ENCODE measurements around the gene CCNL2. TPM values are rescaled to one million over a fixed set of nuclear protein-coding genes. Genes with fewer than 3 reads are reported as not detected.

Gene CCNL2
- total and polyA plus RNA-seq, 5 donors: 61.2 to 83.1 (median 71.3) TPM

DNA sequence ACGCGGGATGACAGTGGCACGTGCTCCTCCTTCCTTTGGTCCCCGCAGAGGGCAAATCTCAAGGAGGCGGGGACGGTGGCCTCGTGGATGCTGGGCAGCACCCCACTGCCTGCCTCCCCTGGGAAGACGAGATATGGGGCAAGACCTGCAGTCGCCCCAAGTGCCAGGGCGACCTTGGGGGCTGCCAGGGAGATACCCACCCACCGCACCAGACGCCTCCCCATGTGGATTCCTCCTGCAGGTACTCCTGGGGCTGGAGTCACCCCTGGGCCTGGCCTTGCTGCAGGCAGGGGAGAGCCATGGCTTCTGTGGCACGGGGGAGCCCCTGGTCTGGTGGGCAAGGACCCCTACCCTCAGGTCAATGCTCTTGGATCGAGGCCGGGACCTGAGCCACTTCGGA lies 18.3 kb downstream of the CCNL2 start:
- no peak overlapping the region for H3K27ac ChIP-seq (ENCODE audit: low read length)
- no peaks in the 10 kb centered on the region for H3K4me1 ChIP-seq (ENCODE audit: control insufficient read depth, insufficient read depth, low read length)
- WGBS: 93% methylated on average over 16 of the region's 16 CpGs
- no peak overlapping the region for H3K4me3 ChIP-seq (ENCODE audit: low read length)
- intact Hi-C loops (cut with DNase I): no loop called here
- no peaks in the 10 kb centered on the region for H3K9me3 ChIP-seq (ENCODE audit: control insufficient read depth, low read length)
- ATAC-seq: peak in 1 of 2 donors; percentile 15
- no peaks in the 10 kb centered on the region for H3K27me3 ChIP-seq (ENCODE audit: control insufficient read depth, insufficient read depth)
- peak in 1 of 3 donors; percentile 37 for DNase-seq

DNA sequence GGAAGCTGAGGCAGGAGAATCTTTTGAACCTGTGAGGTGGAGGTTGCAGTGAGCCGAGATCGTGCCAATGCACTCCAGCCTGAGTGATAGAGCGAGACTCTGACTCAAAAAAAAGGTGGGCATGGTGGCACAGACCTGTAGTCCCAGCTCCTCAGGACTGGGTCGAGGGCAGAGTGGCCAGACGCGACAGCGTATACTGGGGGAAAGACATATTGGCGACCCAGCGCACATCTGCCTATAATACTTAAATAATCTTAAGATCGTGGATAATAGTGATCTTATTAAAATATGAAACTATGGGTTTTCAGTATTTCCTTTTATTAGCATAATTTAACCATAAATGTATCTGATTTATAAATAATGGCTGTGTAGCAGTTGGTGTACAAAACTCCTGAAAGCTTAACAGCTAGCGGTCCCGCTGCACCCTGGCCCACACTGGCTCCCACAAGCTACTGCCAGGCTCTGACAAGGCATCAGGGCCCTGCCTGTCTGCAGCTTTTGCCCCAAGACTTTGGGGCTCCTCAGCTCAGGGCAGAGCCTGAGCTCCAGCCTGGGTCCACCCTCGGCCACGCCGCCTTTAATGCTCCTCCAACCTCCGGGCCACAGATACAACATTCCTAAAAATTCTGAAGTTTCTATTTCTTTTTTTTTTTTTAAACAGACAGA lies 21.5 kb downstream of the CCNL2 start:
- no peak for ATAC-seq

DNA sequence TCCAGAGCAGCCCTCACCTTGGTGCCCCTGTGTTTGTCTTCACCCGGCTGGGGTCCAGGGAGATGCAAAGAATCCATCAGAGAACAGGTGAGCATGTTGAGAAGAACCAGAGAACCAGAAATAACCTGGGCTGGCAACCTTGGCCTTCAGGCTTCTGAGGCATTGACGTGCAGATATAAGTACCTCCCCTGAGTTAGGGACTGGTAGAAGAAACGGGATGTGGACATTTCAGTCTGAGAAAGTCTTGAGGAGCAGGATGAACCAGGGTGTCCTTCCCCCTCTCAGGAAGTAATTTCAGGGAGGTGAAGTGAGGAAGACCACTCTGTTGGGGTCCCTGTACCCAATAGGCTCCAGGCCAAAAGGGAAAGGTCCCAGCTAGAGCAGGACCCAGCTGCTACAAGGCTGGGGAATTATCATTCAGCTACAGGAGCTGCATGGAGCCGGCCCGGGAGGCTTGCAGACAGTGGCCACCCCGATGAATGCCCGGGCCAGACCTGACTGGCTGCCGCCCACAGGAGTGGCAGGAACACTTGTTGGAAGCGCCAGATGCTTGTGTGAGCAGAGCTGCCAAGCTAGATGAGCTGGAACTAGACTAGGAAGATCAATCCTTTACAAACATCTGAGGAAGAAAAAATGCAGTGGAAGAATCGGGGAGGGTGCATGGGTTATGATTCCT lies 22.4 kb downstream of the CCNL2 start:
- no peak overlapping the region for H3K4me3 ChIP-seq (ENCODE audit: low read length)
- peaks cover 2% of the 10 kb centered on the region for H3K4me1 ChIP-seq (ENCODE audit: control insufficient read depth, insufficient read depth, low read length)
- DNase-seq (peak in 2 of 3 donors; percentile 47 to 54), ATAC-seq (no peak)
- H3K27ac ChIP-seq (ENCODE audit: low read length): no peak overlapping the region
- intact Hi-C loops (cut with DNase I): no loop called here
- no peaks in the 10 kb centered on the region for H3K9me3 ChIP-seq (ENCODE audit: control insufficient read depth, low read length)
- no peaks in the 10 kb centered on the region for H3K27me3 ChIP-seq (ENCODE audit: control insufficient read depth, insufficient read depth)
- 92% methylated on average over 10 of the region's 10 CpGs for WGBS

More for the DNA sequence above, 21.5 kb downstream of the CCNL2 start:
- H3K9me3 ChIP-seq (ENCODE audit: control insufficient read depth, low read length): no peaks in the 10 kb centered on the region
- no peak overlapping the region for H3K4me3 ChIP-seq (ENCODE audit: low read length)
- peak in 2 of 3 donors; percentile 12 to 34 for DNase-seq
- intact Hi-C loops (cut with DNase I): no loop called here
- no peak overlapping the region for H3K27ac ChIP-seq (ENCODE audit: low read length)
- no peaks in the 10 kb centered on the region for H3K27me3 ChIP-seq (ENCODE audit: control insufficient read depth, insufficient read depth)
- 95% methylated on average over 16 of the region's 16 CpGs for WGBS
- no peaks in the 10 kb centered on the region for H3K4me1 ChIP-seq (ENCODE audit: control insufficient read depth, insufficient read depth, low read length)

DNA sequence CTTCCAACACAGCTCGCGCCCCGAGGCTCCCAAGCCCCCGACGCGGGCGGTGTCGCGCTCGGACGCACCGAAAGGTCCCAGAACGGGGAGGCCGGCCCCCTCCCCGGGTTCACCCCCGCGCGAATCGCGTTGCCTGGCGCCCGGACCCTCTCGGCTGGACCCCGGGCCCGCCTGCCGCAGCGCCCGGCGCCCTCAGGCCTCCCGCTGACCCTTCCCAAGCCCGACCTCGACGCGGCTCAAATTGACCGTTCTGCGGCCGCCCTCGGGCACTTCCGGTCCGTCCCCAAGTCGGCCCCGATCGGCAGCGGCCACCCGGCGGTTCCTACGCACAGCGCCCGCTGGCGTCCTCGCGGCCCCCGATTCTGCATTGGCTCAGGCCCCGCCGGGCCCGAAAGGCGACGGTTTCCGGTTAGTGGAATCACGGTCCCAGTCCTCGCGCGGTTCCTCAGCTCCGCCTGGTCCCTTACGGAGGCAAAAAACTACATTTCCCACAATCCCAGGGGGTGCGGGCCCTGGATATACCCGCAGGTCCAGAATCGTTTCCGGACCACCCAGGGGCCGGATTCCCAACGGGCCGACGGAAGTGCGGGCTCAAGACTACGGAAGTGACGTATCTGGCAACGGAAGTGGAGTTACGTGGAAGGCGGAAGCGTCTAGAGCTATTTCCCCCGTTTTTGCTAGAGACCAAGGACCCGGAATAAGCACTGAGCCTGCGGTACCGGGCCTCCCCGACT lies 24.0 kb downstream of the CCNL2 start, which contains the start of gene AURKAIP1:
TSS of gene AURKAIP1 (minus strand) at position 279 of the 734 bp plus-strand sequence. CDS start 451 bp downstream, outside the sequence.
- no peaks in the 10 kb centered on the region for H3K27me3 ChIP-seq (ENCODE audit: control insufficient read depth, insufficient read depth)
- DNase-seq (peak; percentile 99), ATAC-seq (peak; percentile 95 to 97)
- intact Hi-C loops (cut with DNase I): no loop called here
- peaks cover 2% of the 10 kb centered on the region for H3K4me1 ChIP-seq (ENCODE audit: control insufficient read depth, insufficient read depth, low read length)
- H3K27ac ChIP-seq (ENCODE audit: low read length): peak within 1 kb of the TSS; percentile 84
- H3K9me3 ChIP-seq (ENCODE audit: control insufficient read depth, low read length): no peaks in the 10 kb centered on the region
- H3K4me3 ChIP-seq (ENCODE audit: low read length): peak within 1 kb of the TSS; percentile 77
- WGBS: under 1% methylated on average over 85 of the region's 85 CpGs

DNA sequence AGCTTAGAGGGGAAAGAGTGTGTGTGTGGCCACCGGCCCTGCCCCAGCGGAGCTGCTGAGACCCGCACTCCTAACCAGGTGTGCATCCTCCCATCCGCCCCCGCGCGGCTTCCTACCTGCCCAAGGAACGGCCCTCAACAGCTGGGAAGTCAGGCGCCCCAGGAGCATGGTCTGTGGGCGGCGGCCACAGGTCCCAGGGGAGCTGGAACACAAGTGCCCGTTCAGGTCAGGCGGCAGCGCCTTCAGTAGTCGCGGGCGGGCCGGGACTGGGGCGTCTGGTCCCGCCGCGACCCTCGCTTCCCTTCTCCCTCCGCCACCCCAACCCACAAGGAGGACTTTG lies 24.6 kb downstream of the CCNL2 start:
- Histone ChIP-seq H3K9me3 (ENCODE audit: control insufficient read depth, low read length) (no peaks in the 10 kb centered on the region), H3K27me3 (ENCODE audit: control insufficient read depth, insufficient read depth) (no peaks in the 10 kb centered on the region), H3K4me3 (ENCODE audit: low read length) (peak overlapping the region; percentile 77), H3K27ac (ENCODE audit: low read length) (peak overlapping the region; percentile 84), H3K4me1 (ENCODE audit: control insufficient read depth, insufficient read depth, low read length) (peaks cover 2% of the 10 kb centered on the region)
- DNase-seq: peak in 2 of 3 donors; percentile 76 to 80
- under 1% methylated on average over 24 of the region's 24 CpGs for WGBS
- intact Hi-C loops (cut with DNase I): no loop called here
- ATAC-seq: peak in 1 of 2 donors; percentile 4

DNA sequence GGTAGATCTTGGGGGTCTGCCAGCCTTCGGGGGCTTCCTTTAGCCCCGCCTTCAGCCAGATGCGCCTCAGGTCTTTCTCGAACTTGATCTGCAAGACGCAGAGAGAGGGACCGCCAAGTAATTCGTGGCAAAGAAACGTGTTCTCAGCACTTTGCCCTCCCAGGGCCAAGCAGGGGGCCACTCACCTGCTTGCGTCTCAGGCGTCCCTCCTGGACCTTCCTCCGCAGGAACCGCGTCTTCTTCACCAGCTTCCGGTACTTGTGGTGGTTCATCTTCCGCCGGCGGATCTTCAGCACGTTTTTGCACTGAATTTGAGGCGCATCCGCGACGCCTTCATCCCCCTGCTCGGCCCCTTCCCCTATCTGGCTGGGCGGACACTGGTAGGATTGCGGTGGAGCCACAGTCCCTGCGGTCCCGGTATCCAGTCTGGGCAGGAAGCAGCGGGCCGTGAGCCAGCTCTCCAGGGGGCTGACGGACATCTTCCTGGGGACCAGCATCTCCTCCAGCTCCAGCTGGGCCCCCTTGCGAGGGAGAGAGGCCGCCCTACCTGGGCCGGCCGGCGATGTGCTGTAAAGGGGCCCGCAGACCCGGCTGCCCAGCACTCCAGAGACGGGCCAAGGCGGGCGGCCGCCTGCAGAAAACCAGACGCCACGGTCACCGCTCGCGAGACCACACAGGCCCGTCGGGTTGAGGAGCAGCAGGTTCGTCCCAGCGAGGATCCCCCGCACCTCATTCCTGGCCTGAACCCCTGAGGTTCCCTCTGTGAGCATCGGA lies 25.1 kb downstream of the CCNL2 start:
- Histone ChIP-seq H3K27me3 (ENCODE audit: control insufficient read depth, insufficient read depth) (no peaks in the 10 kb centered on the region), H3K4me1 (ENCODE audit: control insufficient read depth, insufficient read depth, low read length) (peaks cover 2% of the 10 kb centered on the region), H3K27ac (ENCODE audit: low read length) (no peak overlapping the region), H3K9me3 (ENCODE audit: control insufficient read depth, low read length) (no peaks in the 10 kb centered on the region), H3K4me3 (ENCODE audit: low read length) (peak overlapping the region; percentile 77)
- peak in 2 of 3 donors; percentile 58 to 65 for DNase-seq
- ATAC-seq: no peak
- intact Hi-C loops (cut with DNase I): no loop called here
- 46% methylated on average over 52 of the region's 52 CpGs for WGBS

DNA sequence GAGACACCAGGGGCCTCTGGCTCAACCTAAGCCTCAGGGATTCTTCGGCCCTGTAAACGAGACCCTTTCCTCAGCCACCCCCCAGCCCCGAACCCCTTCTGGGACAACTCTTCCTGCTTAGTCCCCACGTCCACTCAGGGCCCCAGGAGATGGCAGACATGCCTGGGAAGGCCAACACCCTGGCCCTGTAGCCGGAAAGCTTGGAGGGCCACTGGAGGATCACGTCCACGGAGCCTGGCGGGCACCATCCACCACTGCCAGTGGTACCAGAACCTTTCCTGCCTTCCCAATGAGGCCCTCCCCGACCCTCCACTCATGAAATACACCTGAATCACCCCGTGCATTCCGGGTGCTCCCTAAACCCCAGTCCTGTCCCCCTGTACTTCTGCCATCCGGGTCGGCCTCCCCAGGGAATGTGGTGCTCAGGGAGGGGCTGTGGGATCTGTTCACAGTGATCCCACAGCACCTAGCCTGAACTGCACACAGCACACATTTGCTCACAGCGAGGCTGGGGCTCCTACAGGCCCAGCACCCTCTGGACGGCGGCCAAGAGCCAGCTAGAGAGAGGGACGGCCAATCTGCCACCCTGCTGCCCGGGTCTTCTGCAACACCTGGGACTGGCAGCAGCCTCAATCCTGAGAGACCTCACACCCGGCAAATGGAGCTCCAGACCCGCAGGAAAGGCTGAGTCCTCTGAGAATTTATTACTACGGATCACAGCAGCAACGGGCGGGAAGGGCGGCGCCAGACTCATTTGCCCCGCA lies 25.9 kb downstream of the CCNL2 start:
- Histone ChIP-seq H3K4me1 (ENCODE audit: control insufficient read depth, insufficient read depth, low read length) (peaks cover 2% of the 10 kb centered on the region), H3K9me3 (ENCODE audit: control insufficient read depth, low read length) (no peaks in the 10 kb centered on the region), H3K4me3 (ENCODE audit: low read length) (no peak overlapping the region), H3K27ac (ENCODE audit: low read length) (no peak overlapping the region), H3K27me3 (ENCODE audit: control insufficient read depth, insufficient read depth) (no peaks in the 10 kb centered on the region)
- DNase-seq (peak in 2 of 3 donors; percentile 64 to 65), ATAC-seq (no peak)
- intact Hi-C loops (cut with DNase I): no loop called here
- WGBS: 84% methylated on average over 26 of the region's 26 CpGs

DNA sequence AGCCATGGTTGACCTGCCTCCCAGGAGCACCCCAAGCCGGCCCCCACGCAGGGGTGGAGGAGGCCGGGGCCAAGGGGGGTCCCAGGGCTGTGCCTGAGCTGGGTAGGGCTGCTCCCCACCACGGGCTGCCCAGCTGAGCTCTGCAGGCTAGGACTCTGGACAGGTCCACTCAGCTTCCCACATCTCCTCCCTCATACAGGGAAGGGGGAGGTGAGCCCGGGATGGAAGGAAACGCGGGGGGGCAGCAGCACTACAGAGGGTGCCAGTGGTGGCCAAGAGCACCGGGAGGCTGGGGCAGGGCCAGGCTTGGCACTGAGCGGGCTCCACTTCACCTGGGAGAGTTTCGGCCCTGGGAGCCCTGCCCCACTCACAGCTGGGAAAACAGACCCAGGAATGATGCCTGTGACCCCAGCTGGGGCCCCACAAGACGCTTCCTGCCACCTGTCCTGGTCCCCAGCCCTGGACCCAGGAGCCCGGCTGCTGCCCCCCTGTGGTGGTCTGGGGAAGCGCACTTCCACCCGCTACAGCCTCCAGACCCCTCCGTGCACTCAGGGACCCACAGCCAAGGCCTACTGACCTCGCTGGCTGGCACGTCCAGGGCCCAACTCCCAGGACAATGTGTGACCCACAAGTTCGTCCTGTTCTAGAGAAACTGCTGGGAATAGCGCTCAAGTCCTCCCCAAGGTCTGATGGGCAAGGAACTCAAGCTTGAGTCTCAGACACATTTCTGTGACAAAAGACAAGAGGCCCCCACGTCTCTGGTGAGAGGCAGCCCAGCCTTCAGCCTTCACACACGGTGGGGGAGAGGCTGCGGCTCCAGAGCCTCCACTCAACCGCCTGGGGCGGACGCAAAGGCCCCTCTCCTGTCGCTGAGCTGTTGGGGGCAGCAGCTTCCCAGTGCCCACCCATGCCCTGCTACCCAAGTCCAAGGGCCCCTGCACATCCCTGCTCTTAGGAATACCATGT lies 27.1 kb downstream of the CCNL2 start:
- ATAC-seq: peak; percentile 12 to 29

DNA sequence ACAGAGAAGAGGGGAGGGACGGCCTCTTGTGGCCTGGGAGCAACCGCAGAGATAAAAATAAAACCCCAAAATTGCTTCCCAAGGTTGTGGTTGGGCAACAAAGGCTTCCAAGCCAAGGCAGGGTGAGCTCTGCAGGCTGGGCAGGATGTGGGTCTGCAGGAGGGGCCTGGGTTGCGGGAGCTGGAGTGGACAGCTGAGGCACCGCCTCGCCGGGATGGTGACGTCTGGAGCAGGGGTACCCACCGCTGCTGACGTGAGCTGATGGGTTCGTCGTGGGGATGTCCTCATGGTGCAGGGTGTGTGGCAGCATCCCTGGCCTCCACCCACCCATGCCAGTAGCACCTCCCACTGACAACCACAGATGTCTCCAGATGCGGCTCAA lies 27.8 kb downstream of the CCNL2 start:
- no peaks in the 10 kb centered on the region for H3K27me3 ChIP-seq (ENCODE audit: control insufficient read depth, insufficient read depth)
- WGBS: 61% methylated on average over 12 of the region's 12 CpGs
- ATAC-seq (no peak), DNase-seq (peak in 1 of 3 donors; percentile 60)
- no peak overlapping the region for H3K27ac ChIP-seq (ENCODE audit: low read length)
- intact Hi-C loops (cut with DNase I): no loop called here
- no peak overlapping the region for H3K4me3 ChIP-seq (ENCODE audit: low read length)
- H3K4me1 ChIP-seq (ENCODE audit: control insufficient read depth, insufficient read depth, low read length): peaks cover 2% of the 10 kb centered on the region
- H3K9me3 ChIP-seq (ENCODE audit: control insufficient read depth, low read length): no peaks in the 10 kb centered on the region

More for the DNA sequence above, 27.1 kb downstream of the CCNL2 start:
- H3K27me3 ChIP-seq (ENCODE audit: control insufficient read depth, insufficient read depth): no peaks in the 10 kb centered on the region
- H3K27ac ChIP-seq (ENCODE audit: low read length): no peak overlapping the region
- intact Hi-C loops (cut with DNase I): no loop called here
- no peak overlapping the region for H3K4me3 ChIP-seq (ENCODE audit: low read length)
- whole genome bisulfite sequencing: 31% methylated on average over 26 of the region's 26 CpGs
- no peaks in the 10 kb centered on the region for H3K9me3 ChIP-seq (ENCODE audit: control insufficient read depth, low read length)
- peaks cover 2% of the 10 kb centered on the region for H3K4me1 ChIP-seq (ENCODE audit: control insufficient read depth, insufficient read depth, low read length)
- DNase-seq: peak; percentile 66 to 90 (median 89)
